Fibroblast of skin of back (primary cell): ENCODE measurements around the gene KCNK15.
"Not testable (repeated sequence)": the region's sequence is repeated elsewhere in the genome, so short reads cannot be mapped to it uniquely, and the experiment has no call there.

ENCODE experiments used
- DNase-seq: peaks from one replicate; pipeline ENCODE4 v3.0.0-alpha.2; 2013

KCNK15 gene

GRCh38 chr20:44759595-44759994 lies 13.9 kb downstream of the KCNK15 start:
- no peak for DNase-seq

GRCh38 chr20:44761423-44761822 lies 15.8 kb downstream of the KCNK15 start:
- DNase-seq = no peak

- DNase-seq = no peak
Measured at GRCh38 chr20:44762466-44763140, 16.9 kb downstream of the KCNK15 start.

- DNase-seq = not testable (repeated sequence)
Measured at GRCh38 chr20:44763798-44764197, 18.1 kb downstream of the KCNK15 start.

GRCh38 chr20:44765091-44765490 lies 19.4 kb downstream of the KCNK15 start:
- no peak for DNase-seq

GRCh38 chr20:44765701-44766347 lies 20.2 kb downstream of the KCNK15 start:
- no peak for DNase-seq

GRCh38 chr20:44768256-44768655 lies 22.6 kb downstream of the KCNK15 start:
- DNase-seq = no peak

GRCh38 chr20:44768854-44769480 lies 23.3 kb downstream of the KCNK15 start:
- DNase-seq = no peak

GRCh38 chr20:44769481-44769863 lies 23.8 kb downstream of the KCNK15 start:
- no peak for DNase-seq

- DNase-seq = no peak
Measured at GRCh38 chr20:44770484-44771171, 25.0 kb downstream of the KCNK15 start.

GRCh38 chr20:44771172-44771535 lies 25.5 kb downstream of the KCNK15 start:
- no peak for DNase-seq

GRCh38 chr20:44772636-44773035 lies 27.0 kb downstream of the KCNK15 start:
- no peak for DNase-seq

- DNase-seq = no peak
Measured at GRCh38 chr20:44773070-44773829, 27.6 kb downstream of the KCNK15 start.

- DNase-seq = peak; percentile 36
Measured at GRCh38 chr20:44776980-44777379, 31.3 kb downstream of the KCNK15 start.

GRCh38 chr20:44780226-44780625 lies 34.6 kb downstream of the KCNK15 start:
- DNase-seq = peak; percentile 59

GRCh38 chr20:44781118-44781517 lies 35.5 kb downstream of the KCNK15 start:
- DNase-seq = no peak

GRCh38 chr20:44781791-44782190 lies 36.1 kb downstream of the KCNK15 start:
- DNase-seq = no peak

GRCh38 chr20:44784688-44785087 lies 39.0 kb downstream of the KCNK15 start:
- no peak for DNase-seq

GRCh38 chr20:44785768-44786167 lies 40.1 kb downstream of the KCNK15 start:
- DNase-seq = no peak

GRCh38 chr20:44787299-44787698 lies 41.6 kb downstream of the KCNK15 start:
- no peak for DNase-seq

- DNase-seq = no peak
Measured at GRCh38 chr20:44788706-44789456, 43.2 kb downstream of the KCNK15 start.
